Endodermal cell (in vitro differentiated cells): Measurements from ENCODE around the gene HHAT. TPM values are rescaled to one million over a fixed set of nuclear protein-coding genes. Genes with fewer than 3 reads are reported as not detected.

Experiments
- DNase-seq: peaks from one replicate; pipeline ENCODE4 v3.0.0-alpha.2; 2017
- H3K27ac ChIP-seq: 2 replicates; pipeline ENCODE4 v1.5.1; 2013; ENCODE audit warnings: mild to moderate bottlenecking, low read depth, low read length, moderate library complexity
- H3K27me3 ChIP-seq: 2 replicates; pipeline ENCODE4 v1.6.1; 2013; ENCODE audit warnings: mild to moderate bottlenecking, low read length, moderate library complexity; ENCODE audit not compliant: insufficient read depth, control insufficient read depth, poor library complexity, severe bottlenecking
- H3K36me3 ChIP-seq: 2 replicates; pipeline ENCODE4 v1.7.0; 2013; ENCODE audit warnings: mild to moderate bottlenecking, low read length, moderate library complexity; ENCODE audit not compliant: control insufficient read depth, insufficient read depth
- H3K4me1 ChIP-seq: one replicate; pipeline ENCODE4 v1.7.0; 2013; ENCODE audit warnings: low read length; ENCODE audit not compliant: control insufficient read depth, insufficient read depth
- H3K4me3 ChIP-seq: 2 replicates; pipeline ENCODE4 v1.5.1; 2013; ENCODE audit warnings: mild to moderate bottlenecking, low read length, moderate library complexity
- H3K9ac ChIP-seq: 2 replicates; pipeline ENCODE4 v1.6.1; 2013; ENCODE audit warnings: mild to moderate bottlenecking, low read length, moderate library complexity; ENCODE audit not compliant: poor library complexity, severe bottlenecking; ENCODE audit errors: extremely low read depth
- H3K9me3 ChIP-seq: 2 replicates; pipeline ENCODE4 v1.6.1; 2013; ENCODE audit warnings: mild to moderate bottlenecking, low read length, moderate library complexity; ENCODE audit not compliant: control insufficient read depth
- H3K27ac Mint-ChIP-seq: 2 replicates; pipeline ENCODE4 v1.8.0; 2020; ENCODE audit warnings: mixed read lengths
- H3K27me3 Mint-ChIP-seq: 2 replicates; pipeline ENCODE4 v1.8.0; 2021; ENCODE audit warnings: mild to moderate bottlenecking, mixed read lengths; ENCODE audit not compliant: insufficient read depth
- H3K36me3 Mint-ChIP-seq: 2 replicates; pipeline ENCODE4 v1.8.0; 2020; ENCODE audit warnings: low read depth, mixed read lengths
- H3K4me1 Mint-ChIP-seq: 2 replicates; pipeline ENCODE4 v1.8.0; 2020; ENCODE audit warnings: mixed read lengths
- H3K4me3 Mint-ChIP-seq: 2 replicates; pipeline ENCODE4 v1.8.0; 2020; ENCODE audit warnings: mild to moderate bottlenecking, moderate library complexity, mixed read lengths
- H3K9me3 Mint-ChIP-seq: 2 replicates; pipeline ENCODE4 v1.8.0; 2020; ENCODE audit warnings: mild to moderate bottlenecking, mixed read lengths
- CTCF ChIP-seq: fragments of 200-600 bp; sonication (generic); conservative IDR thresholded peaks from 2 replicates; pipeline ENCODE4 v1.5.0; 2021; ENCODE audit warnings: antibody characterized with exemption, mild to moderate bottlenecking
- WGBS, 2 experiments: methylation state at CpG; one replicate each; pipeline versions ENCODE4 v1.1.5 to v1.1.7; 2013; ENCODE audit warnings: missing lambda C conversion rate in 2 of 2, mixed read lengths in 1 of 2; ENCODE audit not compliant: insufficient coverage in 1 of 2, insufficient read length in 1 of 2; 5-methylcytosine and 5-hydroxymethylcytosine counted together
- total RNA-seq, 2 donors: library from RNA; stranded (reverse); fragmentation: NEBNext Ultra II Directional in 1 of 2; extraction: Animal tissue kit (Norgen Biotek cat#: 25700) in 1 of 2; gene quantifications; 2 replicates in 1 of 2; 3 replicates in 1 of 2; pipeline ENCODE4 v1.2.1, GENCODE V29; 2021

Gene HHAT
- total RNA-seq, 2 donors from 2014 or later = 6.9 to 9.8 TPM

- no peaks in the 10 kb centered on the region for H3K27me3 Mint-ChIP-seq
- 67 to 79% methylated on average over 3 to 5 of the region's 5 CpGs for WGBS, 2 experiments
- no peak for TF ChIP-seq CTCF
- H3K27ac Mint-ChIP-seq = no peak overlapping the region
- H3K9me3 Mint-ChIP-seq = no peaks in the 10 kb centered on the region
- H3K4me3 ChIP-seq = no peak overlapping the region
- H3K4me3 Mint-ChIP-seq = no peak overlapping the region
- H3K9ac ChIP-seq = no peak overlapping the region
- no peaks in the 10 kb centered on the region for H3K27me3 ChIP-seq
- H3K9me3 ChIP-seq = no peaks in the 10 kb centered on the region
- no peak overlapping the region for H3K27ac ChIP-seq
- H3K36me3 ChIP-seq = no peaks in the 10 kb centered on the region
- DNase-seq = no peak
- H3K4me1 ChIP-seq = no peaks in the 10 kb centered on the region
- no peaks in the 10 kb centered on the region for H3K36me3 Mint-ChIP-seq
- H3K4me1 Mint-ChIP-seq = no peaks in the 10 kb centered on the region
These were observed 280.1 kb downstream of the HHAT start for GRCh38 chr1:210608767-210609166.

- Histone ChIP-seq H3K27ac (no peak overlapping the region), H3K36me3 (no peaks in the 10 kb centered on the region), H3K4me3 (no peak overlapping the region), H3K9me3 (no peaks in the 10 kb centered on the region), H3K4me1 (no peaks in the 10 kb centered on the region), H3K9ac (no peak overlapping the region), H3K27me3 (no peaks in the 10 kb centered on the region)
- no peak for TF ChIP-seq CTCF
- Mint-ChIP-seq H3K4me1 (no peaks in the 10 kb centered on the region), H3K4me3 (no peak overlapping the region), H3K27ac (no peak overlapping the region), H3K9me3 (peaks cover 5% of the 10 kb centered on the region), H3K27me3 (peaks cover 1% of the 10 kb centered on the region), H3K36me3 (no peaks in the 10 kb centered on the region)
- no peak for DNase-seq
- WGBS, 2 experiments = 88 to 96% methylated on average over 3 to 4 of the region's 4 CpGs
These were observed 287.7 kb downstream of the HHAT start for GRCh38 chr1:210616356-210616755.

GRCh38 chr1:210617293-210617692, 288.6 kb downstream of the HHAT start:
- H3K9ac ChIP-seq = no peak overlapping the region
- Mint-ChIP-seq H3K4me1 (no peaks in the 10 kb centered on the region), H3K27me3 (peaks cover 1% of the 10 kb centered on the region), H3K4me3 (no peak overlapping the region), H3K9me3 (peaks cover 5% of the 10 kb centered on the region), H3K27ac (no peak overlapping the region), H3K36me3 (no peaks in the 10 kb centered on the region)
- no peaks in the 10 kb centered on the region for H3K27me3 ChIP-seq
- WGBS, 2 experiments = 88 to 100% methylated on average over 1 of the region's 1 CpG
- H3K9me3 ChIP-seq = no peaks in the 10 kb centered on the region
- no peak overlapping the region for H3K4me3 ChIP-seq
- H3K36me3 ChIP-seq = no peaks in the 10 kb centered on the region
- no peak for TF ChIP-seq CTCF
- H3K27ac ChIP-seq = no peak overlapping the region
- no peaks in the 10 kb centered on the region for H3K4me1 ChIP-seq
- DNase-seq = no peak
